Naive thymus-derived CD8-positive, alpha-beta T cell (primary cell): ENCODE measurements around the gene STRN. TPM values are rescaled to one million over a fixed set of nuclear protein-coding genes. Genes with fewer than 3 reads are reported as not detected.

Source experiments
- ATAC-seq, 2 donors: fragments of 150-1000 bp; cut with Tn5 transposase in 1 of 2; sonication (Bioruptor Pico), chemical (Tn5 transposase) in 1 of 2; 1 replicate in 1 of 2; 2 replicates in 1 of 2; pipeline ENCODE4 v1.10.0; 2021; ENCODE audit warnings: mild to moderate bottlenecking in 2 of 2, moderate library complexity in 2 of 2
- POLR2A ChIA-PET: fragments of 350-600 bp; sonication (Branson Sonifier 250); formaldehyde crosslinking; loops from one replicate; lab custom pipeline; 2021; ENCODE audit warnings: antibody characterized with exemption; lab: Charles Lee
- DNase-seq, 10 donors: peaks; one replicate each; pipeline versions ENCODE4 v3.0.0 to v3.0.0-alpha.2; 2020 to 2022
- H3K27ac Mint-ChIP-seq, 10 donors: one replicate each; pipeline ENCODE4 v1.8.0; 2020 to 2022; ENCODE audit warnings: mild to moderate bottlenecking in 10 of 10, mixed read lengths in 10 of 10, moderate library complexity in 4 of 10, inconsistent platforms in 1 of 10
- H3K27me3 Mint-ChIP-seq, 5 donors: one replicate each; pipeline ENCODE4 v1.8.0; 2021 to 2022; ENCODE audit warnings: mixed read lengths in 5 of 5
- H3K36me3 Mint-ChIP-seq, 3 donors: one replicate each; pipeline ENCODE4 v1.8.0; 2020 to 2022; ENCODE audit warnings: mixed read lengths in 3 of 3, mild to moderate bottlenecking in 2 of 3, inconsistent platforms in 1 of 3
- H3K4me1 Mint-ChIP-seq, 4 donors: one replicate each; pipeline ENCODE4 v1.8.0; 2021 to 2022; ENCODE audit warnings: mixed read lengths in 4 of 4
- H3K4me3 Mint-ChIP-seq, 10 donors: one replicate each; pipeline ENCODE4 v1.8.0; 2020 to 2022; ENCODE audit warnings: mild to moderate bottlenecking in 10 of 10, mixed read lengths in 10 of 10, moderate library complexity in 6 of 10, inconsistent platforms in 1 of 10
- H3K9me3 Mint-ChIP-seq, 9 donors: one replicate each; pipeline ENCODE4 v1.8.0; 2020 to 2022; ENCODE audit warnings: mixed read lengths in 9 of 9, mild to moderate bottlenecking in 3 of 9, inconsistent platforms in 1 of 9, moderate library complexity in 1 of 9
- polyA plus RNA-seq, 3 donors: library from polyadenylated mRNA; unstranded; fragments of 300-500 nt; fragmentation: Illumina TruSeq; gene quantifications; one replicate each; pipeline ENCODE4 v1.2.3, GENCODE V29; 2021
- total RNA-seq, 8 experiments: library from RNA in 2 of 8; stranded (reverse) in 2 of 8; gene quantifications; one replicate each; pipeline ENCODE4 v1.2.3 and lab custom pipeline; 2021 to 2026

Gene STRN
- total and polyA plus RNA-seq, 5 experiments from 2014 or later, result 6.8 to 34.9 (median 10.8) TPM

GRCh38 chr2:36819095-36819711, 147.1 kb downstream of the STRN start:
- H3K36me3 Mint-ChIP-seq, result no peaks in the 10 kb centered on the region
- POLR2A ChIA-PET, result no interaction called here
- no peaks in the 10 kb centered on the region for H3K9me3 Mint-ChIP-seq
- H3K4me3 Mint-ChIP-seq, result no peak overlapping the region
- DNase-seq, result no peak
- no peak overlapping the region for H3K27ac Mint-ChIP-seq
- no peaks in the 10 kb centered on the region for H3K4me1 Mint-ChIP-seq
- peaks cover 0 to 3% (median 0%) of the 10 kb centered on the region in 5 donors for H3K27me3 Mint-ChIP-seq
- no peak for ATAC-seq

GRCh38 chr2:36818542-36818941, 147.8 kb downstream of the STRN start:
- no peaks in the 10 kb centered on the region for H3K27me3 Mint-ChIP-seq
- no peaks in the 10 kb centered on the region for H3K36me3 Mint-ChIP-seq
- H3K4me1 Mint-ChIP-seq, result no peaks in the 10 kb centered on the region
- ATAC-seq (no peak), DNase-seq (no peak)
- POLR2A ChIA-PET, result no interaction called here
- H3K27ac Mint-ChIP-seq, result no peak overlapping the region
- H3K4me3 Mint-ChIP-seq, result no peak overlapping the region
- no peaks in the 10 kb centered on the region for H3K9me3 Mint-ChIP-seq

GRCh38 chr2:36812196-36812595, 154.1 kb downstream of the STRN start:
- Mint-ChIP-seq H3K36me3 (no peaks in the 10 kb centered on the region), H3K4me3 (no peak overlapping the region), H3K27me3 (peaks cover 0 to 2% (median 0%) of the 10 kb centered on the region in 5 donors), H3K27ac (no peak overlapping the region), H3K9me3 (no peaks in the 10 kb centered on the region), H3K4me1 (no peaks in the 10 kb centered on the region)
- POLR2A ChIA-PET, result no interaction called here
- DNase-seq (no peak), ATAC-seq (no peak)

GRCh38 chr2:36811071-36811470, 155.3 kb downstream of the STRN start:
- H3K27ac Mint-ChIP-seq, result no peak overlapping the region
- no peak overlapping the region for H3K4me3 Mint-ChIP-seq
- H3K4me1 Mint-ChIP-seq, result peaks cover 0 to under 1% (median 0%) of the 10 kb centered on the region in 4 donors
- H3K27me3 Mint-ChIP-seq, result peaks cover 0 to 6% (median 0%) of the 10 kb centered on the region in 5 donors
- H3K36me3 Mint-ChIP-seq, result no peaks in the 10 kb centered on the region
- POLR2A ChIA-PET, result no interaction called here
- ATAC-seq (no peak), DNase-seq (no peak)
- no peaks in the 10 kb centered on the region for H3K9me3 Mint-ChIP-seq

GRCh38 chr2:36809069-36809445, 157.3 kb downstream of the STRN start:
- Mint-ChIP-seq H3K27me3 (peaks cover 0 to 6% (median 0%) of the 10 kb centered on the region in 5 donors), H3K4me1 (peaks cover 0 to 4% (median 0%) of the 10 kb centered on the region in 4 donors), H3K36me3 (no peaks in the 10 kb centered on the region), H3K27ac (no peak overlapping the region), H3K4me3 (no peak overlapping the region), H3K9me3 (no peaks in the 10 kb centered on the region)
- POLR2A ChIA-PET, result no interaction called here
- ATAC-seq, result no peak
- DNase-seq, result no peak

GRCh38 chr2:36808386-36809068, 157.8 kb downstream of the STRN start:
- DNase-seq, result no peak
- peaks cover 0 to 4% (median 0%) of the 10 kb centered on the region in 4 donors for H3K4me1 Mint-ChIP-seq
- no peak for ATAC-seq
- H3K27ac Mint-ChIP-seq, result no peak overlapping the region
- POLR2A ChIA-PET, result no interaction called here
- H3K4me3 Mint-ChIP-seq, result no peak overlapping the region
- H3K27me3 Mint-ChIP-seq, result peaks cover 0 to 6% (median 0%) of the 10 kb centered on the region in 5 donors
- H3K9me3 Mint-ChIP-seq, result no peaks in the 10 kb centered on the region
- H3K36me3 Mint-ChIP-seq, result no peaks in the 10 kb centered on the region

- POLR2A ChIA-PET, result no interaction called here
- peaks cover 0 to 4% (median 0%) of the 10 kb centered on the region in 4 donors for H3K4me1 Mint-ChIP-seq
- H3K27ac Mint-ChIP-seq, result peak overlapping the region in 1 of 10 donors; percentile 65
- ATAC-seq (no peak), DNase-seq (no peak)
- H3K4me3 Mint-ChIP-seq, result peak overlapping the region in 1 of 10 donors; percentile 26
- H3K36me3 Mint-ChIP-seq, result no peaks in the 10 kb centered on the region
- peaks cover 0 to 6% (median 0%) of the 10 kb centered on the region in 5 donors for H3K27me3 Mint-ChIP-seq
- peaks cover 0 to 6% (median 0%) of the 10 kb centered on the region in 9 donors for H3K9me3 Mint-ChIP-seq
Observed at GRCh38 chr2:36807223-36807886, 159.0 kb downstream of the STRN start.

GRCh38 chr2:36805635-36806224, 160.6 kb downstream of the STRN start:
- POLR2A ChIA-PET, result no interaction called here
- Mint-ChIP-seq H3K4me3 (peak overlapping the region in 2 of 10 donors; percentile 0 to 38), H3K27ac (peak overlapping the region in 1 of 10 donors; percentile 59)

GRCh38 chr2:36802952-36803351, 163.4 kb downstream of the STRN start:
- Mint-ChIP-seq H3K36me3 (peaks cover 0 to 2% (median 0%) of the 10 kb centered on the region in 3 donors), H3K4me1 (peaks cover 0 to 19% (median 0%) of the 10 kb centered on the region in 4 donors), H3K27ac (peak overlapping the region in 2 of 10 donors; percentile 10 to 81), H3K4me3 (no peak overlapping the region), H3K9me3 (peaks cover 0 to 6% (median 0%) of the 10 kb centered on the region in 9 donors), H3K27me3 (peaks cover 0 to 15% (median 4%) of the 10 kb centered on the region in 5 donors)
- ATAC-seq, result no peak
- POLR2A ChIA-PET, result no interaction called here
- DNase-seq, result no peak

More at GRCh38 chr2:36805635-36806224, 160.6 kb downstream of the STRN start:
- Mint-ChIP-seq H3K36me3 (no peaks in the 10 kb centered on the region), H3K27me3 (peaks cover 0 to 10% (median 2%) of the 10 kb centered on the region in 5 donors), H3K9me3 (peaks cover 0 to 6% (median 0%) of the 10 kb centered on the region in 9 donors), H3K4me1 (peaks cover 0 to 7% (median 0%) of the 10 kb centered on the region in 4 donors)
- DNase-seq, result no peak
- ATAC-seq, result no peak

- DNase-seq, result no peak
- peaks cover 0 to 2% (median 0%) of the 10 kb centered on the region in 3 donors for H3K36me3 Mint-ChIP-seq
- H3K9me3 Mint-ChIP-seq, result peaks cover 0 to 6% (median 0%) of the 10 kb centered on the region in 9 donors
- peaks cover 0 to 27% (median 0%) of the 10 kb centered on the region in 4 donors for H3K4me1 Mint-ChIP-seq
- no peak for ATAC-seq
- H3K4me3 Mint-ChIP-seq, result peak overlapping the region in 2 of 10 donors; percentile 13 to 71
- POLR2A ChIA-PET, result no interaction called here
- H3K27me3 Mint-ChIP-seq, result peaks cover 6 to 18% (median 14%) of the 10 kb centered on the region in 5 donors
- H3K27ac Mint-ChIP-seq, result peak overlapping the region in 2 of 10 donors; percentile 20 to 85
Observed at GRCh38 chr2:36801088-36801487, 165.2 kb downstream of the STRN start.

GRCh38 chr2:36800381-36800780, 166.0 kb downstream of the STRN start:
- H3K27me3 Mint-ChIP-seq, result peaks cover 10 to 18% (median 16%) of the 10 kb centered on the region in 5 donors
- H3K36me3 Mint-ChIP-seq, result peaks cover 0 to 2% (median 0%) of the 10 kb centered on the region in 3 donors
- H3K4me3 Mint-ChIP-seq, result peak overlapping the region in 1 of 10 donors; percentile 71
- DNase-seq, result peak in 3 of 10 donors; percentile 13 to 36 (median 18)
- peak overlapping the region in 2 of 10 donors; percentile 27 to 85 for H3K27ac Mint-ChIP-seq
- POLR2A ChIA-PET, result no interaction called here
- peaks cover 0 to 23% (median 0%) of the 10 kb centered on the region in 4 donors for H3K4me1 Mint-ChIP-seq
- H3K9me3 Mint-ChIP-seq, result peaks cover 0 to 6% (median 0%) of the 10 kb centered on the region in 9 donors
- no peak for ATAC-seq

- ATAC-seq (no peak), DNase-seq (no peak)
- peaks cover 10 to 18% (median 16%) of the 10 kb centered on the region in 5 donors for H3K27me3 Mint-ChIP-seq
- H3K9me3 Mint-ChIP-seq, result peaks cover 0 to 6% (median 0%) of the 10 kb centered on the region in 9 donors
- peaks cover 0 to 23% (median 0%) of the 10 kb centered on the region in 4 donors for H3K4me1 Mint-ChIP-seq
- POLR2A ChIA-PET, result no interaction called here
- H3K36me3 Mint-ChIP-seq, result peaks cover 0 to 2% (median 0%) of the 10 kb centered on the region in 3 donors
- H3K27ac Mint-ChIP-seq, result peak overlapping the region in 2 of 10 donors; percentile 57 to 89
- H3K4me3 Mint-ChIP-seq, result peak overlapping the region in 1 of 10 donors; percentile 41
Observed at GRCh38 chr2:36798724-36799123, 167.6 kb downstream of the STRN start.
